Epidermal melanocyte (primary cell): ENCODE results near the gene CYB5RL.
A peak's percentile ranks its signal among the peaks of the same experiment; 100 is the strongest.
"Not testable (repeated sequence)": the region's sequence is repeated elsewhere in the genome, so short reads cannot be mapped to it uniquely, and the experiment has no call there.

Source experiments
- DNase-seq: peaks from one replicate; pipeline ENCODE4 v3.0.0; 2011; ENCODE audit warnings: low spot score; ENCODE audit not compliant: insufficient read length

CYB5RL gene

GRCh38 chr1:54199765-54200518 lies at the start of gene CYB5RL, which contains the start of gene MRPL37:
Gene CYB5RL (minus strand): TSS chr1:54200030. CDS start chr1:54195616, 4,414 bp downstream.
Gene MRPL37 (plus strand): TSS chr1:54200167. CDS start chr1:54200244, 77 bp downstream.
- DNase-seq, result peak; percentile 98

- no peak for DNase-seq
Measured at GRCh38 chr1:54248966-54249365, 49.1 kb upstream of the CYB5RL start.

GRCh38 chr1:54247863-54248515 lies 48.2 kb upstream of the CYB5RL start:
- no peak for DNase-seq

- no peak for DNase-seq
Measured at GRCh38 chr1:54246116-54246721, 46.4 kb upstream of the CYB5RL start.

- no peak for DNase-seq
Measured at GRCh38 chr1:54245501-54245900, 45.7 kb upstream of the CYB5RL start.

GRCh38 chr1:54244655-54245054 lies 44.8 kb upstream of the CYB5RL start:
- DNase-seq, result no peak

- no peak for DNase-seq
Measured at GRCh38 chr1:54243022-54243421, 43.2 kb upstream of the CYB5RL start.

GRCh38 chr1:54241364-54241763 lies 41.5 kb upstream of the CYB5RL start:
- DNase-seq, result no peak

- DNase-seq, result no peak
Measured at GRCh38 chr1:54240741-54241335, 41.0 kb upstream of the CYB5RL start.

- no peak for DNase-seq
Measured at GRCh38 chr1:54239631-54240031, 39.8 kb upstream of the CYB5RL start.

- no peak for DNase-seq
Measured at GRCh38 chr1:54239035-54239383, 39.2 kb upstream of the CYB5RL start.

GRCh38 chr1:54238353-54239034 lies 38.7 kb upstream of the CYB5RL start:
- no peak for DNase-seq

GRCh38 chr1:54237586-54237985 lies 37.8 kb upstream of the CYB5RL start:
- DNase-seq, result no peak

GRCh38 chr1:54234284-54234683 lies 34.5 kb upstream of the CYB5RL start:
- DNase-seq, result no peak

- DNase-seq, result not testable (repeated sequence)
Measured at GRCh38 chr1:54233196-54233595, 33.4 kb upstream of the CYB5RL start.

- DNase-seq, result no peak
Measured at GRCh38 chr1:54230507-54231339, 30.9 kb upstream of the CYB5RL start.

- no peak for DNase-seq
Measured at GRCh38 chr1:54229281-54229891, 29.6 kb upstream of the CYB5RL start.

- DNase-seq, result no peak
Measured at GRCh38 chr1:54228638-54229079, 28.8 kb upstream of the CYB5RL start.

- DNase-seq, result no peak
Measured at GRCh38 chr1:54227891-54228310, 28.1 kb upstream of the CYB5RL start.

- DNase-seq, result no peak
Measured at GRCh38 chr1:54227091-54227602, 27.3 kb upstream of the CYB5RL start.
